Activated effector memory CD4-positive, alpha-beta T cell treated with Interleukin-2 at 50 U/mL for 16 hours (primary cell): ENCODE data around the gene C10orf90.

Source experiments
- DNase-seq: peaks from one replicate; pipeline ENCODE4 v3.0.0-alpha.2; 2020

C10orf90 gene

DNA sequence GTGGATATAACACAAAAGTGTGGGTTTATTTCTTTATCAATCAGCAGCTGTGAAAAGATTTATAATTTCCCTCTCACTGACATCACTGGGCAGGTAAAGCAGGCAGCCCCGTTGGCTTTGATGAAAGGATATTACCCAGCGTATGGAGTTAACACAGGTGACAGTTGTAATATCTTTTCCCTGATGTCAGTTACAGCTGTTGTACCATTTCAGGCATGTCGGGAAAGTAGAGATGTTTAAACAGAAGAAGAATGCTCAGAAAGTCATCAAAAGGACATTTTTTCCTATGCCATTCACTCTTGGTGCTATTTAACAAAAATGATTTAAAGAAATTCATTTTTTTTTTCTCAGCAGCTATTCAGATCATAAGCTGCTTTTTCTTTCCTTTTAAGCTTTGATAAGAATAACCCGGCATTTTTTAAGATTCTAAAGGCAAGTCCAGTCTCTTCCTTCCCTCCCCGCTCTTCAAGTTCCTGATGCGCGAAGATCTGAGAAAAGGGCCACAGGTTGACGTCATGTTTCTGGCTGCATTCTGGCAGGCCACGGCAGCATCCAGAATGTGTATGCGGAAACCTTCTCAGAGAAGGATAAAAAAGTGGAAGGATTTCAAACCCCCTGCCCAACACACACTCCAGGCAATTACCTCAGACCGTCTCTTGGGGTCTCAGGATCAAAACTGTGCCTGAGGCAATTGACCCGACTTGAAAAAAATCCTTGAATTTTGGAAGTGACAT is 249.8 kb downstream of the C10orf90 start:
- no peak for DNase-seq

GRCh38 chr10:126417220-126417825 is 253.2 kb downstream of the C10orf90 start:
- no peak for DNase-seq

DNA sequence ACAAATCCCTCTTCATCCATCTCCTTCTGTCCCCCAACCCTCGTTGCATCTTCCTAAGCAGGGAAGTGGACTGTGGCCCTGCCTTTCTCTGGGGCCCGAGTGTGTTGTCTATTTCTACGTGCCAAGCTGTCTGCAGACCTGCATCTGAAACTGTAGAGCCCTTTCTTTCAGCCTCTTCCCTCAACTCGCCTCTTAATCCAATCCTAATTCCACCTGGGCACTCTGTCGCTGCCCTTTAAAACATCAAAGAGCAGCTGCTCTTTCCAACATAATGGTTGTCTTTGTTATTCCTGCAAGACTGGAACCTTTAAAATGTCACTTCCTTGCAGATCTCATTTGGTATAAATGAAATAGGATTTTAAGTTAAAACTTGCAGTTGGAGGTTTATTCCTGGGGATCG is 260.7 kb downstream of the C10orf90 start:
- DNase-seq: no peak

DNA sequence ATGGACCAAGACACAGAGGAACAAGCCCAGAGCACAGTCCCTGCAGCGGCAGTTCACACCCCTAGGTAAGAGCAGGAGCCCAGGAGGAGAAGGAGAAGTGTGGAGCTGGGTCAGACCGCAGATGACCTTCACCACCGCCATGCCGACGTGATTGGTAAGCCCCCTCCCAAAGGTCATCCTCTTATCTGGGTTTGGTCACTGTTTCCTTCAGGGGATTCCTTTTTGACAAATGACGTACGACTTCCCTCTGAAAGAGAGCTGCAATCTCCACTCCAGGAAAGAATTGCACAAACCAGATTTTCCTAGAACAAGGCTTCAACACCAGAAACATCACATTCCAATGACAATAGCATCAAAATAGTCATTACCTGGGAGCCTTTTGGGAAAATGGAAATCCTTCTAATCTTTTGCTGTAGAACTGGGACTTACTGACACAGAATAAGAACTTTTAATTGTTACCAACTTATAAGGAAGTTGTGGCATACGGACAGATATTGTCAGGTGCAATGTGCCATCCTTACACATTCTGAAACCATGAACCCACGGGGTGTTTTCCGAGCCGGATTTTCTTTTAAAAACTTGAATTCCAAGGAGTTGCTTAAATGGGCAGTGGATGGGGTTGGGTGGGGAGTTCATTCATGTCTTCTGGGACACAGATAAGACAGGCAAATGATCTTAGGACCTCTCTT is 261.4 kb downstream of the C10orf90 start:
- DNase-seq: no peak

DNA sequence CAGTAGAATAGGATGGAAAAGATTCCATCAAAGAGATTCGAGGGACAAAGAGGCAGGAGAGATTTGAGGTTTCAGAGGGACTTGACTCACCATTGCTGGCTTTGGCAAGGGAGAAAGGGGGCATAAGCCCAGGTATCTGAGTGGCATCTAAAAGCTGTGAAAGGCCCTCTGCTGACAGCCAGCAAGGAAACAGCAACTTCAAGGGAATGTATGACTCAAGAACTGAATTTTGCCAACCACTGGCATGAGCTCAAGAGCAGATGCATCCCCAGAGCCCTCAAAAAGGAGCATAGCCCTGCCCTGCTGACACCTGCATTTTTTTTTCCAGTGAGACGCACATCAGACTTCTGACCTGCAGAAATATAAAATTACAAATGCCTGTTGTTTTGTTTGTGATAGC is 262.7 kb downstream of the C10orf90 start:
- DNase-seq: no peak

- DNase-seq: no peak
These were observed 265.2 kb downstream of the C10orf90 start for GRCh38 chr10:126405239-126405775.

DNA sequence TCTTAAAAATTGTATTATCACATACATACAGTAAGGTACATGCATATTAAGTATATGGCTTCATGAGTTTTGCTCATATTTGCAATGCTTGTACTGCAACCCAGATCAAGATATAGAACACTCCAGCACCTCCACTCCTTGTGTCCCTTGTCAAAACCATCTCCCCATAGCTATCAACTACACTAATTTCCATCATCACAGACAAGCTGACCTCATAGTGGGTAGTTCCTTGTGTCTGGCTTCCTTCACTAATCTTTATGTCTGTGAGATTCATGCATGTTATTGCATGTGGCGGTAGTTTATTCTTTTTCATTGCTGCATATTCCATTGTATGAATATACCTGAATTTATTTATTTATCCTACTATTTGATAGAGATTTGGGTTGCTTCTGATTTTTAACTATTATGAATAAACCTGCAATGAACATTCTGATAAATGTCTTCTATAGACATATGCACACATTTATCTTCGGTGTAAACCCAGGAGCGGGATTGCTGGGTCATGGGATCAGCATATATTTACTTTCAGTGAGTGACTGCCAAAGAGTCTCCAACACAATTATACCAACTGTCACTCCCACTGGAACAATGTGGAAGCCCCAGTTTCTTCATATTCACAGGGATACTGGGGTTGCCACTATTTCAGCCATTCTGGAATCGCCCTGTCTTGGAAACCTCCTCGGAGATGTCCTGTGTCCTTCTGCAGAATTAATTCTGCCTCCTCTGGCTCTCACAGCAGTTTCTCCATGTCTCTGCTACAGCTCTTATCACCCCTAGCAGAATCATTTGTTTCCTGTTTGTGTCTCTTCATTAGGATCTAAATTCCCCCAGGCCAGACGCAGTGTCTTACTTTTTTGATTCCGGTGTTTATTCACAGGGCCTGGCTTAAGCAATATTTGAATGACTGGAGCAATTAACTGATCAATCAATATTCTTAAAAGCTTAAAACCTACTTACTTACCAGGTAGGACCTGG is 267.5 kb downstream of the C10orf90 start:
- DNase-seq: no peak

GRCh38 chr10:126400641-126401040 is 269.9 kb downstream of the C10orf90 start:
- DNase-seq: no peak

- DNase-seq: no peak
These were observed 271.6 kb downstream of the C10orf90 start for GRCh38 chr10:126398924-126399323.

DNA sequence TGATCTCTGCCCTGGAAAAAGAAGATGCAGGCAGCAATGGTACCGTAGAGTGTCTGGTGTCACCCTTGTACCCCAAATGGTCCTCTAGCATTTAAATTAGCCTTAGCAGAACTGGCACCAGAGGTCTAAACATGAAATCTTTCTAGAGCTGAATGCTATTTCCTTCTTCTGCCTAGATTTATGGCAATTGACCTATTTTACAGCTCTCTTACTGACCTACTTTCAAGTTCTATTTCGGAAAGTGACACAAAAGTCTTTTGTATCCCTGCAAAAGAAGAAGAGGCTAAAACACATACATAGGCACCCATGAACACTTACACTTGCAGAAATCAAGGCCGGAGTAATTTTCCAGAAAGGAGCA is 272.1 kb downstream of the C10orf90 start:
- no peak for DNase-seq

DNA sequence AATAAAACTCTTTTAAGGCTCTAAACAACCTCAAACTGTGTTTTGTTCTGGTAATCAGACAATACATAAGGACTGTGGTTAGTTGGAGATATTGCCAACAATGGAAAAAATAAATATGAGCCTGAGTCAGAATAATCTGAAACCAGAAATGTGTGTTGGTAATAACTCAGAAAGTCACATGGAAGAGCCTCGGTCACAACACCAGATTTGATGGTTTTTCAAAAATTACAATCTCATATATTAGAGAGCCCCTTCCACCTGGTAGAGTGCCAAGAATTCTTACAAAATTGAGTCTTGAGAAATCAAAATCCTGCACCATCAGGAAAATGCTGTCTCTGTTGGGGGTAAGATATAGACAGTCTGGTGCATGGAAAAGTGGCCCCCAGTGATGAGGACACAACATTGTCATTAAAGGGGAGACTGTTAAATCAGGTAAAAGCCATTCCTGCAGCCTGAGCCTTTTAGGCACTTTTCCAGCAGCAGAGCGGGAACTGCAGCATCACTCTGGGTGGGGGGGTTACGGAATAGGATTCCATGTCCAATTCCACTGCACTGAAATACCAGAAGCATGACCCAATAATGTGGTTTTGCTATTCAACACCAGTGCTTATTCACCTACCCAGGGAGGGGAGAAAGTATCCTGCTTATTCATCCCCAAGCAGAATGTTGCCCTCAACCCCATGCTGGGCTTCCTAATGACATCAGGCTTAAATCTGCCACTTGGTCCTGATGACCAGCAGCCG is 272.7 kb downstream of the C10orf90 start:
- no peak for DNase-seq

- no peak for DNase-seq
These were observed 273.3 kb downstream of the C10orf90 start for GRCh38 chr10:126397156-126397555.

- DNase-seq: no peak
These were observed 275.5 kb downstream of the C10orf90 start for GRCh38 chr10:126394948-126395347.

GRCh38 chr10:126393076-126393475 is 277.4 kb downstream of the C10orf90 start:
- no peak for DNase-seq

GRCh38 chr10:126392469-126392868 is 278.0 kb downstream of the C10orf90 start:
- DNase-seq: no peak

GRCh38 chr10:126392068-126392467 is 278.4 kb downstream of the C10orf90 start:
- DNase-seq: no peak

DNA sequence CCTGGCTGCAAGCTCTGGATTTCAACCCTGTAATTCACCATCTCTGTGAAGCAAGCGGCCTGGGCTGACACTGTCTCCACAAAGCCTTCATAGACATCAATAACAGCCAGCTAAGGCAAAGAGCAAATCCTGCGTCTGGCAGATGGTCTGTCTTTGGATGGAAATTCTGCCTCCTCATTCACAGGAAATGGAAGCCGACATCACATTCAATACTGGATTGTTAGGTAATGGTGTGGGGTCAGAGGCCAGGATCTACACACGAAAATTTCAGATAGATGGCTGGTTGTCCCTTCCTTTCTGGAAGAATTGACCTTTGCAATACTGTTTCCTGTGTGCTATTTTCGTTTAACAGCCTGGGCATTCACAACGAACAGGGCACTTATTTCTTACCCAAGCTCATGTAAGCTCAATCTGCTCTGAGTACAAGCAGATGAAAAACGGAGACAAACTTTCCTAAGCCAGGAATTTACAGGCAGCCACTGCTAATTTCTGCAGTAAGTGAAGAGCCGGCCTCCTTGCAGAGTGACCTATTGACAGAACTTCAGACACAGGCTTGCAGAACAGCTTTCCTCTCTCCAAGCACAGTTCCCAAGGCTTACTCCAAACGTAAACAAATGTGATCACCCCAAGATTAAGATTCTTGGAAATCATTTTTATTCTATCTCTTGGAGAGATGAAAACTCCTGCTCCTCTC is 279.2 kb downstream of the C10orf90 start:
- no peak for DNase-seq

DNA sequence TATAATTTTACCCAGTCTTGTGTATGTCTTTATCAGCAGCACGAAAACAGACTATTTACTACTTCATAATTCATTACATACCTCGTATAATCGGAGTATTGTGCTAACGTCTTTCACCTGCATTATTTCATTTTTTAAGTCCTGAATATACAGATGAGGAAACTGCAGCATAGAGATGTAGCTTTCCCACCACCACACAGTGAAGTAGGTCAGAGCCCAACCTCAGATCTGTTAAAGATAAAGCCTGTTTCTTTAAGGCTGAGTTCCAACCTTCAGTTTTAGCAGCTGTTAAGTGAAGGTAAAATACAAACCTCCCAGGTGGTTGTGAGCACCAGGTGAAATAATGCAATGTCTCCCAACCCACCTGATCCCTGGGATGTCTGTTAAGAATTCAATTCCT is 280.2 kb downstream of the C10orf90 start:
- DNase-seq: no peak

GRCh38 chr10:126387931-126388911 is 282.3 kb downstream of the C10orf90 start, which contains the start of gene ADAM12:
Gene ADAM12, minus strand, starts transcription at chr10:126388477. Its CDS starts 332 bp downstream, at chr10:126388145.
- DNase-seq: no peak
